GM21825 (cell line): ENCODE results near the gene MYLK4.
A peak's percentile ranks its signal among the peaks of the same experiment; 100 is the strongest.
"Not testable (repeated sequence)": the region's sequence is repeated elsewhere in the genome, so short reads cannot be mapped to it uniquely, and the experiment has no call there.

Experiments used
- ATAC-seq: cut with Tn5 transposase; IDR thresholded peaks from one replicate; pipeline ENCODE4 v1.9.1; 2021; ENCODE audit warnings: mild to moderate bottlenecking, moderate library complexity; ENCODE audit not compliant: unreplicated experiment

MYLK4 gene

GRCh38 chr6:2780102-2780737 is 29.5 kb upstream of the MYLK4 start:
- no peak for ATAC-seq

- ATAC-seq = no peak
Observed at GRCh38 chr6:2777249-2777648, 26.5 kb upstream of the MYLK4 start.

- no peak for ATAC-seq
Observed at GRCh38 chr6:2775003-2775402, 24.3 kb upstream of the MYLK4 start.

GRCh38 chr6:2773449-2773848 is 22.7 kb upstream of the MYLK4 start:
- no peak for ATAC-seq

GRCh38 chr6:2772840-2773239 is 22.1 kb upstream of the MYLK4 start:
- ATAC-seq = no peak

GRCh38 chr6:2771079-2771478 is 20.4 kb upstream of the MYLK4 start:
- ATAC-seq = no peak

- no peak for ATAC-seq
Observed at GRCh38 chr6:2770171-2770570, 19.4 kb upstream of the MYLK4 start.

- no peak for ATAC-seq
Observed at GRCh38 chr6:2768696-2769095, 18.0 kb upstream of the MYLK4 start.

GRCh38 chr6:2767657-2768524 is 17.2 kb upstream of the MYLK4 start:
- ATAC-seq = no peak

GRCh38 chr6:2766767-2767656 is 16.3 kb upstream of the MYLK4 start:
- ATAC-seq = no peak

GRCh38 chr6:2765896-2766766 is 15.4 kb upstream of the MYLK4 start:
- peak; percentile 17 for ATAC-seq

GRCh38 chr6:2765166-2765895 is 14.6 kb upstream of the MYLK4 start, which contains the start of gene WRNIP1:
Gene WRNIP1, plus strand, starts transcription at chr6:2765393. Its CDS starts 230 bp downstream, at chr6:2765623.
- peak; percentile 86 for ATAC-seq

- peak; percentile 55 for ATAC-seq
Observed at GRCh38 chr6:2764610-2765165, 14.0 kb upstream of the MYLK4 start.

GRCh38 chr6:2763876-2764540 is 13.3 kb upstream of the MYLK4 start:
- ATAC-seq = no peak

- ATAC-seq = no peak
Observed at GRCh38 chr6:2763345-2763841, 12.7 kb upstream of the MYLK4 start.

GRCh38 chr6:2762868-2763267 is 12.1 kb upstream of the MYLK4 start:
- not testable (repeated sequence) for ATAC-seq

GRCh38 chr6:2760882-2761842 is 10.4 kb upstream of the MYLK4 start:
- ATAC-seq = no peak
